ENCODE measurements around the gene C16orf78.
"Not testable (repeated sequence)": the region's sequence is repeated elsewhere in the genome, so short reads cannot be mapped to it uniquely, and the experiment has no call there.

C16orf78 gene

GRCh38 chr16:49349446-49350168, 24.0 kb upstream of the C16orf78 start:
- DNase-seq (ENCODE audit: low read depth in 4 of 4, low spot score in 1 of 4), result no peak

GRCh38 chr16:49350265-49351095, 23.1 kb upstream of the C16orf78 start:
- peak in 3 of 4 experiments; percentile 23 to 32 (median 27) for DNase-seq (ENCODE audit: low read depth in 4 of 4, low spot score in 1 of 4)

- no peak for DNase-seq (ENCODE audit: low read depth in 4 of 4, low spot score in 1 of 4)
Measured at GRCh38 chr16:49351096-49351487, 22.5 kb upstream of the C16orf78 start.

GRCh38 chr16:49352892-49353291, 20.7 kb upstream of the C16orf78 start:
- DNase-seq (ENCODE audit: low read depth in 4 of 4, low spot score in 1 of 4), result no peak

GRCh38 chr16:49353680-49354079, 19.9 kb upstream of the C16orf78 start:
- no peak for DNase-seq (ENCODE audit: low read depth in 4 of 4, low spot score in 1 of 4)

- DNase-seq (ENCODE audit: low read depth in 4 of 4, low spot score in 1 of 4), result no peak
Measured at GRCh38 chr16:49354101-49354500, 19.5 kb upstream of the C16orf78 start.

- no peak for DNase-seq (ENCODE audit: low read depth in 4 of 4, low spot score in 1 of 4)
Measured at GRCh38 chr16:49354991-49355390, 18.6 kb upstream of the C16orf78 start.

- DNase-seq (ENCODE audit: low read depth in 4 of 4, low spot score in 1 of 4), result no peak
Measured at GRCh38 chr16:49355933-49356665, 17.5 kb upstream of the C16orf78 start.

GRCh38 chr16:49356728-49357488, 16.7 kb upstream of the C16orf78 start:
- no peak for DNase-seq (ENCODE audit: low read depth in 4 of 4, low spot score in 1 of 4)

- DNase-seq (ENCODE audit: low read depth in 4 of 4, low spot score in 1 of 4), result no peak
Measured at GRCh38 chr16:49359591-49359990, 14.0 kb upstream of the C16orf78 start.

- DNase-seq (ENCODE audit: low read depth in 4 of 4, low spot score in 1 of 4), result not testable (repeated sequence)
Measured at GRCh38 chr16:49361731-49362130, 11.9 kb upstream of the C16orf78 start.

GRCh38 chr16:49362230-49362629, 11.4 kb upstream of the C16orf78 start:
- no peak for DNase-seq (ENCODE audit: low read depth in 4 of 4, low spot score in 1 of 4)

- DNase-seq (ENCODE audit: low read depth in 4 of 4, low spot score in 1 of 4), result no peak
Measured at GRCh38 chr16:49365711-49366509, 7.7 kb upstream of the C16orf78 start.

GRCh38 chr16:49366669-49367068, 6.9 kb upstream of the C16orf78 start:
- DNase-seq (ENCODE audit: low read depth in 4 of 4, low spot score in 1 of 4), result no peak

GRCh38 chr16:49369651-49370611, 3.7 kb upstream of the C16orf78 start:
- DNase-seq (ENCODE audit: low read depth in 4 of 4, low spot score in 1 of 4), result no peak

GRCh38 chr16:49376206-49376605, 2.6 kb downstream of the C16orf78 start:
- DNase-seq (ENCODE audit: low read depth in 4 of 4, low spot score in 1 of 4), result no peak

- DNase-seq (ENCODE audit: low read depth in 4 of 4, low spot score in 1 of 4), result no peak
Measured at GRCh38 chr16:49377196-49377755, 3.7 kb downstream of the C16orf78 start.

GRCh38 chr16:49378238-49378637, 4.6 kb downstream of the C16orf78 start:
- DNase-seq (ENCODE audit: low read depth in 4 of 4, low spot score in 1 of 4), result no peak

- DNase-seq (ENCODE audit: low read depth in 4 of 4, low spot score in 1 of 4), result no peak
Measured at GRCh38 chr16:49378816-49379215, 5.2 kb downstream of the C16orf78 start.
